ENCODE measurements around the gene ARL6IP6.
"Not testable (repeated sequence)": the region's sequence is repeated elsewhere in the genome, so short reads cannot be mapped to it uniquely, and the experiment has no call there.

ARL6IP6 gene

DNA sequence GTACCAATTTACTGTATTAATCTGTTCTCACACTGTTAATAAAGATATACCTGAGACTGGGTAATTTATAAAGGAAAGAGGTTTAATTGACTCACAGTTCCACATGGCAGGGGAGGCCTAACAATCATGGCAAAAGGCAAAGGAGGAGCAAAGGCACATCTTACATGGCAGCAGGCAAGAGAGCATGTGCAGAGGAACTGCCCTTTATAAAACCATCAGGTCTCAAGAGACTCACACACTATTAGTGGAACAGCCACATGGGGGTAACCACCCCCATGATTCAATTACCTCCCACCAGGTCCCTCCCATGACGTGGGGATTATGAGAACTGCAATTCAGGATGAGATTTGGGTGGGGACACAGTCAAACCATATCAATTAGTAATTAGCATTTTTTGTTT lies 21.3 kb downstream of the ARL6IP6 start:
- not testable (repeated sequence) for H3K27ac ChIP-seq (ENCODE audit: low read length, poor library complexity, severe bottlenecking); H3K4me2 ChIP-seq (ENCODE audit: low read length, poor library complexity, severe bottlenecking)
- WGBS: no CpG with 5 or more reads among the region's 1 CpG

GRCh38 chr2:152740743-152741328 lies 22.4 kb downstream of the ARL6IP6 start:
- Histone ChIP-seq H2BK120ac (ENCODE audit: low read depth, low read length) (no peak overlapping the region), H3K18ac (ENCODE audit: low read depth in 1 of 2, low read length in 2 of 2) (no peak overlapping the region), H2BK12ac (ENCODE audit: low read length in 2 of 2) (no peak overlapping the region), H2AK5ac (ENCODE audit: low read length, severe bottlenecking) (no peak overlapping the region), H3K4ac (ENCODE audit: low read depth in 1 of 2, low read length in 2 of 2) (no peak overlapping the region), H2BK15ac (ENCODE audit: low read depth, poor library complexity, severe bottlenecking) (no peak overlapping the region), H3K14ac (ENCODE audit: low read length in 2 of 2) (no peak overlapping the region), H4K8ac (ENCODE audit: low read length) (no peak overlapping the region), H3K36me3 (ENCODE audit: control insufficient read depth in 1 of 2, insufficient read depth in 2 of 2, low read depth in 1 of 2, low read length in 2 of 2) (peaks cover 5 to 59% of the 10 kb centered on the region in 2 experiments), H3K27me3 (ENCODE audit: control insufficient read depth in 1 of 2, insufficient read depth in 1 of 2, low read length in 2 of 2) (no peaks in the 10 kb centered on the region), H3K23ac (ENCODE audit: low read length in 2 of 2) (no peak overlapping the region), H3K4me2 (ENCODE audit: low read length, poor library complexity, severe bottlenecking) (no peak overlapping the region), H3K79me1 (replicated peaks; ENCODE audit: low read length, poor library complexity, severe bottlenecking) (peaks cover 12% of the 10 kb centered on the region), H3K4me1 (ENCODE audit: control insufficient read depth, insufficient read depth, low read depth, low read length) (no peaks in the 10 kb centered on the region), H3K9me3 (ENCODE audit: control insufficient read depth, low read length) (no peaks in the 10 kb centered on the region), H3K4me3 (ENCODE audit: insufficient read depth in 1 of 2, low read depth in 1 of 2, low read length in 2 of 2) (no peak overlapping the region), H2AFZ (ENCODE audit: low read depth, low read length) (no peak overlapping the region), H3K27ac (ENCODE audit: low read length, poor library complexity, severe bottlenecking) (no peak overlapping the region), H3K9ac (ENCODE audit: low read length) (no peak overlapping the region), H2BK5ac (ENCODE audit: low read depth, low read length, poor library complexity, severe bottlenecking) (no peak overlapping the region), H4K91ac (ENCODE audit: low read length) (no peak overlapping the region)
- DNase-seq: peak; percentile 74
- WGBS: no CpG with 5 or more reads among the region's 2 CpGs

More for the DNA sequence above, 21.3 kb downstream of the ARL6IP6 start:
- H4K91ac ChIP-seq (ENCODE audit: low read length); H3K23ac ChIP-seq (ENCODE audit: low read length in 2 of 2); H3K14ac ChIP-seq (ENCODE audit: low read length in 2 of 2); H3K4me1 ChIP-seq (ENCODE audit: control insufficient read depth, insufficient read depth, low read depth, low read length); H2BK5ac ChIP-seq (ENCODE audit: low read depth, low read length, poor library complexity, severe bottlenecking); H2BK15ac ChIP-seq (ENCODE audit: low read depth, poor library complexity, severe bottlenecking); H3K18ac ChIP-seq (ENCODE audit: low read depth in 1 of 2, low read length in 2 of 2); H3K4ac ChIP-seq (ENCODE audit: low read depth in 1 of 2, low read length in 2 of 2); H3K9ac ChIP-seq (ENCODE audit: low read length); H2BK12ac ChIP-seq (ENCODE audit: low read length in 2 of 2); H2AK5ac ChIP-seq (ENCODE audit: low read length, severe bottlenecking); H3K79me1 ChIP-seq (replicated peaks; ENCODE audit: low read length, poor library complexity, severe bottlenecking); H3K27me3 ChIP-seq (ENCODE audit: control insufficient read depth in 1 of 2, insufficient read depth in 1 of 2, low read length in 2 of 2); H2AFZ ChIP-seq (ENCODE audit: low read depth, low read length); H3K9me3 ChIP-seq (ENCODE audit: control insufficient read depth, low read length); H3K4me3 ChIP-seq (ENCODE audit: insufficient read depth in 1 of 2, low read depth in 1 of 2, low read length in 2 of 2); DNase-seq; H2BK120ac ChIP-seq (ENCODE audit: low read depth, low read length); H4K8ac ChIP-seq (ENCODE audit: low read length): not testable (repeated sequence)
- H3K36me3 ChIP-seq (ENCODE audit: control insufficient read depth in 1 of 2, insufficient read depth in 2 of 2, low read depth in 1 of 2, low read length in 2 of 2): peaks cover 5 to 61% of the 10 kb centered on the region in 2 experiments

- no CpG with 5 or more reads among the region's 3 CpGs for WGBS
- no peak overlapping the region for H2BK120ac ChIP-seq (ENCODE audit: low read depth, low read length)
- no peak overlapping the region for H4K8ac ChIP-seq (ENCODE audit: low read length)
- H3K14ac ChIP-seq (ENCODE audit: low read length in 2 of 2): no peak overlapping the region
- no peaks in the 10 kb centered on the region for H3K27me3 ChIP-seq (ENCODE audit: control insufficient read depth in 1 of 2, insufficient read depth in 1 of 2, low read length in 2 of 2)
- no peak overlapping the region for H3K18ac ChIP-seq (ENCODE audit: low read depth in 1 of 2, low read length in 2 of 2)
- H3K23ac ChIP-seq (ENCODE audit: low read length in 2 of 2): no peak overlapping the region
- no peak overlapping the region for H2AK5ac ChIP-seq (ENCODE audit: low read length, severe bottlenecking)
- H2BK5ac ChIP-seq (ENCODE audit: low read depth, low read length, poor library complexity, severe bottlenecking): no peak overlapping the region
- H3K4me2 ChIP-seq (ENCODE audit: low read length, poor library complexity, severe bottlenecking): no peak overlapping the region
- H3K27ac ChIP-seq (ENCODE audit: low read length, poor library complexity, severe bottlenecking): no peak overlapping the region
- no peak overlapping the region for H4K91ac ChIP-seq (ENCODE audit: low read length)
- peaks cover 10 to 44% of the 10 kb centered on the region in 2 experiments for H3K36me3 ChIP-seq (ENCODE audit: control insufficient read depth in 1 of 2, insufficient read depth in 2 of 2, low read depth in 1 of 2, low read length in 2 of 2)
- DNase-seq: no peak
- H3K4ac ChIP-seq (ENCODE audit: low read depth in 1 of 2, low read length in 2 of 2): no peak overlapping the region
- no peak overlapping the region for H2BK15ac ChIP-seq (ENCODE audit: low read depth, poor library complexity, severe bottlenecking)
- H3K4me1 ChIP-seq (ENCODE audit: control insufficient read depth, insufficient read depth, low read depth, low read length): peaks cover 4% of the 10 kb centered on the region
- no peaks in the 10 kb centered on the region for H3K9me3 ChIP-seq (ENCODE audit: control insufficient read depth, low read length)
- peaks cover 22% of the 10 kb centered on the region for H3K79me1 ChIP-seq (replicated peaks; ENCODE audit: low read length, poor library complexity, severe bottlenecking)
- no peak overlapping the region for H2BK12ac ChIP-seq (ENCODE audit: low read length in 2 of 2)
- H3K4me3 ChIP-seq (ENCODE audit: insufficient read depth in 1 of 2, low read depth in 1 of 2, low read length in 2 of 2): no peak overlapping the region
- no peak overlapping the region for H3K9ac ChIP-seq (ENCODE audit: low read length)
- H2AFZ ChIP-seq (ENCODE audit: low read depth, low read length): no peak overlapping the region
These were observed 24.6 kb downstream of the ARL6IP6 start for GRCh38 chr2:152743002-152743401.

GRCh38 chr2:152747751-152748150 lies 29.3 kb downstream of the ARL6IP6 start:
- not testable (repeated sequence) for H2AK5ac ChIP-seq (ENCODE audit: low read length, severe bottlenecking); H4K8ac ChIP-seq (ENCODE audit: low read length); H3K4me1 ChIP-seq (ENCODE audit: control insufficient read depth, insufficient read depth, low read depth, low read length); H3K23ac ChIP-seq (ENCODE audit: low read length in 2 of 2); H2AFZ ChIP-seq (ENCODE audit: low read depth, low read length); H3K4ac ChIP-seq (ENCODE audit: low read depth in 1 of 2, low read length in 2 of 2); H2BK120ac ChIP-seq (ENCODE audit: low read depth, low read length); H2BK5ac ChIP-seq (ENCODE audit: low read depth, low read length, poor library complexity, severe bottlenecking); H3K4me2 ChIP-seq (ENCODE audit: low read length, poor library complexity, severe bottlenecking); H3K27me3 ChIP-seq (ENCODE audit: control insufficient read depth in 1 of 2, insufficient read depth in 1 of 2, low read length in 2 of 2); H2BK12ac ChIP-seq (ENCODE audit: low read length in 2 of 2); H3K18ac ChIP-seq (ENCODE audit: low read depth in 1 of 2, low read length in 2 of 2); H3K4me3 ChIP-seq (ENCODE audit: insufficient read depth in 1 of 2, low read depth in 1 of 2, low read length in 2 of 2); H4K91ac ChIP-seq (ENCODE audit: low read length); H3K14ac ChIP-seq (ENCODE audit: low read length in 2 of 2); H3K9ac ChIP-seq (ENCODE audit: low read length); H2BK15ac ChIP-seq (ENCODE audit: low read depth, poor library complexity, severe bottlenecking); DNase-seq; H3K27ac ChIP-seq (ENCODE audit: low read length, poor library complexity, severe bottlenecking); H3K9me3 ChIP-seq (ENCODE audit: control insufficient read depth, low read length)
- peaks cover 27% of the 10 kb centered on the region for H3K79me1 ChIP-seq (replicated peaks; ENCODE audit: low read length, poor library complexity, severe bottlenecking)
- WGBS: 93% methylated on average over 3 of the region's 4 CpGs
- H3K36me3 ChIP-seq (ENCODE audit: control insufficient read depth in 1 of 2, insufficient read depth in 2 of 2, low read depth in 1 of 2, low read length in 2 of 2): peaks cover 7 to 49% of the 10 kb centered on the region in 2 experiments
